Right lobe of liver (tissue), 4 donors: ENCODE measurements around the gene DDX53.

Experiments
- POLR2A ChIP-seq: fragments of 450-650 bp; IDR thresholded peaks from one replicate; pipeline ENCODE4 v1.6.1; 2017; ENCODE audit warnings: antibody characterized with exemption, mild to moderate bottlenecking
- TF ChIP-seq, protein P1 (sequence below), 4 donors: fragments of 200-600 bp in 3 of 4; fragments of 450-650 bp in 1 of 4; IDR thresholded peaks; one replicate each; pipeline versions ENCODE4 v1.5.1 to v1.8.0; 2016 to 2022; ENCODE audit warnings: antibody characterized with exemption in 4 of 4, mild to moderate bottlenecking in 2 of 4
- donor health status: DM: no; HTN: no; CAD: no.
- donor health status: DM: no; HTN: no; CAD: no.
- donor health status: DM: no; HTN: yes; CAD: no.

DNA sequence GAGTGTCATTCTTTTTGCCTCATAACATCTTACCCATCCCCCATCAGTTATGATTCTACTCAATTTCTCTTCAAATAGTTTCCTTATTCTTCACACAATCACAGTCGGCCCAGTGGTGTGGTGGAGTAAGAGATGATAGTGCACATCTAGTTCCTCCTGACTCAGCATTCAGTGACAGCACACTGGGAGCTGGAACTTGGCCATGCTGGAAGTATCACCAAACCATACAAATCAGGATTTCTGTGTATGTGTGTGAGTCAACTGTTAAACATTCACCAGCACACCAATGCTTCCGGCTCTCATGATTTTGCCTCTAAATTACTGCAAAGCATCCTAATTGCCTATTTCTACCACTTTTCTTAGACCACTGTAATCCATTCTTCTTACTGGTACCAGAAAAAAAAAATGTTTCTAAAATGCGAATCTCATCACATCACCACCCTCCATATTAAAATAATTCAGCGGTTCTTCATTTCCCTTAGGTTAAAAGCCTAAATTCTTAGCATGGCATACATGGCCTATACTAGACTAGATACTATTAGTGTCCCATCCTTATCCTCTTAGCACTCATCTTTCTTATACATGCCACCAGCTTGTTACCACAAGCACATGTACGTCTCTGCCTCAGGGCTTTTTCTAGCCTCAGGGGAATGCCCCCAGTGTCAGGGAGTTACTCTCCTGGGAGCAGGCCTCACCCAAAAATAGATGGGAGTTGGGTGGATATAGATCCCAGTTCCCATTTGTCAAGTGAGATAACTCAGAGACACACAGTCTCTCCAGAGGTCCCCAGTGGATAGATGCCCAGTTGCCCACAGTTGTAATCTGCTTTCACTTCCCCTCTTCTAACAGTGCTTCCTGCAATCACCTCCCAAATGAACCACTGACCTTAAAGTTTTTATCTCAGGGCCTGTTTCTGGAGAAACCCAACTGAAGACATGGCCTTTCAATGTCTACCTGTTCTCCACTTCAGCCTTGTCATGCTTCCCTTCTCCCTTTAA, 49.2 kb upstream of the DDX53 start:
- TF ChIP-seq, protein P1, sequence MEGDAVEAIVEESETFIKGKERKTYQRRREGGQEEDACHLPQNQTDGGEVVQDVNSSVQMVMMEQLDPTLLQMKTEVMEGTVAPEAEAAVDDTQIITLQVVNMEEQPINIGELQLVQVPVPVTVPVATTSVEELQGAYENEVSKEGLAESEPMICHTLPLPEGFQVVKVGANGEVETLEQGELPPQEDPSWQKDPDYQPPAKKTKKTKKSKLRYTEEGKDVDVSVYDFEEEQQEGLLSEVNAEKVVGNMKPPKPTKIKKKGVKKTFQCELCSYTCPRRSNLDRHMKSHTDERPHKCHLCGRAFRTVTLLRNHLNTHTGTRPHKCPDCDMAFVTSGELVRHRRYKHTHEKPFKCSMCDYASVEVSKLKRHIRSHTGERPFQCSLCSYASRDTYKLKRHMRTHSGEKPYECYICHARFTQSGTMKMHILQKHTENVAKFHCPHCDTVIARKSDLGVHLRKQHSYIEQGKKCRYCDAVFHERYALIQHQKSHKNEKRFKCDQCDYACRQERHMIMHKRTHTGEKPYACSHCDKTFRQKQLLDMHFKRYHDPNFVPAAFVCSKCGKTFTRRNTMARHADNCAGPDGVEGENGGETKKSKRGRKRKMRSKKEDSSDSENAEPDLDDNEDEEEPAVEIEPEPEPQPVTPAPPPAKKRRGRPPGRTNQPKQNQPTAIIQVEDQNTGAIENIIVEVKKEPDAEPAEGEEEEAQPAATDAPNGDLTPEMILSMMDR (IDR thresholded peaks at IDR 0.05) = no peak
- no peak for TF ChIP-seq POLR2A
